Measurements from ENCODE around the gene LMOD1.
"Not testable (repeated sequence)": the region's sequence is repeated elsewhere in the genome, so short reads cannot be mapped to it uniquely, and the experiment has no call there.

LMOD1 gene

GRCh38 chr1:201946224-201946908 is at the start of gene LMOD1:
Gene LMOD1 (minus strand): TSS chr1:201946548. CDS start chr1:201946340, 208 bp downstream.
- DNase-seq (ENCODE audit: low read depth in 1 of 2, low spot score in 1 of 2): no peak

DNA sequence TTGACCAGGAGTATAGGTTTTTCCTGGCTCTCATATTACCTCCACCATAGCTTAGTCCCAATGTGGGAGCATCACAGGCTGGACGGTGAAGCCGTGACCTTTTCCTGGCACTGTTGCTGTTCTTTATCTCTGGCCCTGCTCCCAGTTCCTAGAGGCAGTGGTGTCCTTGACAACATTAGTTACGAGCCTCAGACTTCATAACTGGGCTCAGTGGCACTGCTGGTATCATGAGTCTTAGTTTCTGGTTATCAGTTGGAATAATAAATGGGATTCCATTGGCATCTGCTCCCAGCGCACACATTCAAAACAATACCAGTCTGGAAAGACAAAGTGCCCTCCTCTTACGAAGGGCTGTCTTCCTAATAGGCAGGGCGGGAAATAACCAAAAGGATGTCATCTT is 44.1 kb upstream of the LMOD1 start:
- DNase-seq (ENCODE audit: low read depth in 1 of 2, low spot score in 1 of 2): no peak

DNA sequence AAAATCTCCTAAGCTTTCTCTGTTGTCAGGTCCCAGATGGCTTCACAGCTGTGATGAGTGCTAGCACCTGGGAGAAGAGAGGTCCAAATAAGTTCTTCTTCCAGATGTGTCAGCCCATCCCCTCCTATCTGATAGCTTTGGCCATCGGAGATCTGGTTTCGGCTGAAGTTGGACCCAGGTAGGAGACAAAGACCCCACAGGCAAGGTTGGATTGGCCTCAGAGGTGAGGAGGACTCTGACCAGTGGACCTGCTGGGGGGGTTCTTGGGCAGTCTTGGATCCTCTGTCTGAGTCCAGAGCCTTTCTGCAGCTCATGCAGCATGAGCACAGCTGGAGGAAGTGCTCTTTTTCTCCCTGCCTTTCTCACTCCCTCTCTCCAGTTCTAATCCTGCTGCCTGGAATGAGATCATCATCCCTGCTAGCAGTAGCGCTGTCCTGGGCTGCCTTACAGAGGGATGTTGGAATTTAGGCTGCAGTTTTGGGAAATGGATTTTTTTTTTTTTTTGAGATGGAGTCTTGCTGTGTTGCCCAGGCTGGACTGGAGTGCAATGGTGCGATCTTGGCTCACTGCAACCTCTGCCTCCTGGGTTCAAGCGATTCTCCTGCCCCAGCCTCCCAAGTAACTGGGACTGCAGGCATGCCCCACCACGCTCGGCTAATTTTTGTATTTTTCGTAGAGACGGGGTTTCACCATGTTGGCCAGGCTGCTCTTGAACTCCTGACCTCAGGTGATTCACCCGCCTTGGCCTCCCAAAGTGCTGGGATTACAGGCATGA is 43.2 kb upstream of the LMOD1 start:
- DNase-seq (ENCODE audit: low read depth in 1 of 2, low spot score in 1 of 2): no peak

DNA sequence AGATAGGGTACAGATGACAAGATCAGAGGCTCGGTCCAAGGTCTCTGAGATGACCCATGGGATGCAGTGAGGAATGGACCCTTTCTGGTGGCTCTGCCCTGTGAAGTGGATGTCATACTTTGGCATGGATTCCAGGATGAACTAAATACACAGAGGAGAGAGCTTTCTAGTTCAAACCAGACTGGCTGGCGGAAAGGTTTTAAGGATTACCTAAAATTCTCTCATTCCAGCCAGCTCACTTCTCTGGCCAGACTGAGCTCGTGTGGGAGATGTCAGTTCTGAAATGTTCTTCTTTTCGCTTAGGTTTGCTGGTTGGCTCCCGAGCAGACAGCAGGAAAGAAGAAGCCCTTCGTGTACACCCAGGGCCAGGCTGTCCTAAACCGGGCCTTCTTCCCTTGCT is 42.3 kb upstream of the LMOD1 start:
- no peak for DNase-seq (ENCODE audit: low read depth in 1 of 2, low spot score in 1 of 2)

DNA sequence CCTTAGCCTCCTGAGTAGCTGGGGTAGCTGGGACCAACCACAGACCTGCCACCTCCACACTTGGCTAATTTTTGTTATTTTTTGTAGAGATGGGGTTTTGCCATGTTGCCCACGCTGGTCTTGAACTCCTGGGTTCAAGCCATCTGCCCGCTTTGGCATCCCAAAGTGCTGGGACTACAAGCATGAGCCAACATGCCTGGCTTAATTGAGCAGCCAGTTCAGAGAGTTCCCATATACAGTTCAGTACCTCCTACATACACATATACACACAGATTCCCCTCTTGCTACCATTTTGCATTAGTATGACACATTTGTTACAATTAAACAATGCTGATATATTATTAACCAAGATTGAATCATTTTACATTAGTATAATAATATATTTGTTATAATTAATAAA is 39.0 kb upstream of the LMOD1 start:
- DNase-seq (ENCODE audit: low read depth in 1 of 2, low spot score in 1 of 2): no peak

GRCh38 chr1:201984446-201984845 is 38.1 kb upstream of the LMOD1 start:
- DNase-seq (ENCODE audit: low read depth in 1 of 2, low spot score in 1 of 2): no peak

DNA sequence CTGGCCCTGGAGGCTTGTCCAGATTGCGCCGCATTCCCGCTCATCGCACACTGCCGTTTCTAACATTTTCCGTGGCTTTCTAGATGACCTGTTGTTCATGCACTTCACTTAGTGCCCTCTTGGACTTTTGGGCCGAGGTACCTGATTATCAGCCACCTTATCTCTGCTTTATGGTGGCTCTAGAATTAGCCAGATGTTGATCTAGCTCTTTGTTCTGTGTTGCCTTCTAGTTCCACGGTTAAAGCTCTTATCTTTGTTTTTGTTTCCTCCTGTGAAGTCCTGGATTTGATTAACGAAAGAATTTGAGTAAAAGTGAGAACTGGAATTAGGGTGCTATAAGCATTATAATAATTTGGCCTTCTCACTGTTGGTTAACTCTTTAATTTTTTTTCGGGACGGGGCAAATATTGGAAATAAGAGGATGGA is 37.0 kb upstream of the LMOD1 start:
- no peak for DNase-seq (ENCODE audit: low read depth in 1 of 2, low spot score in 1 of 2)

DNA sequence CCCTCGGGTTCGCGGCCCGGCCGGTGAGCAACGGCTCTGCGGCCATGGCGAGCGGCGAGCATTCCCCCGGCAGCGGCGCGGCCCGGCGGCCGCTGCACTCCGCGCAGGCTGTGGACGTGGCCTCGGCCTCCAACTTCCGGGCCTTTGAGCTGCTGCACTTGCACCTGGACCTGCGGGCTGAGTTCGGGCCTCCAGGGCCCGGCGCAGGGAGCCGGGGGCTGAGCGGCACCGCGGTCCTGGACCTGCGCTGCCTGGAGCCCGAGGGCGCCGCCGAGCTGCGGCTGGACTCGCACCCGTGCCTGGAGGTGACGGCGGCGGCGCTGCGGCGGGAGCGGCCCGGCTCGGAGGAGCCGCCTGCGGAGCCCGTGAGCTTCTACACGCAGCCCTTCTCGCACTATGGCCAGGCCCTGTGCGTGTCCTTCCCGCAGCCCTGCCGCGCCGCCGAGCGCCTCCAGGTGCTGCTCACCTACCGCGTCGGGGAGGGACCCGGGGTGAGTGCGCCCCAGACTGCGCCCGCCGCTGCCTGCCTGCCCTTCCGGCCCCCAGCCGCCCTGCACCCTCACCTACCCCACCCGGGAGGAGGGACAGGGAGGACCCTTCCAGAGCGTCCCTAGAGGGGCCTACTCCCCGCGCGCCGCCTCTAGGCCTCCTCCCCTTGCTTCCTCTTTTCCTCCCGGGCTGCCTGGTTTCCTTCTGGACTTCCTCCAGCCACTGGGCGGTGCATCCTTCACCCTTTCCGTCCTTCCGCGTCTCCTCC is 36.5 kb upstream of the LMOD1 start, which contains the start of gene RNPEP:
Gene RNPEP (plus strand): TSS at position 26 of the 757 bp plus-strand sequence. CDS start 19 bp downstream, at position 45.
- peak; percentile 32 to 45 for DNase-seq (ENCODE audit: low read depth in 1 of 2, low spot score in 1 of 2)

DNA sequence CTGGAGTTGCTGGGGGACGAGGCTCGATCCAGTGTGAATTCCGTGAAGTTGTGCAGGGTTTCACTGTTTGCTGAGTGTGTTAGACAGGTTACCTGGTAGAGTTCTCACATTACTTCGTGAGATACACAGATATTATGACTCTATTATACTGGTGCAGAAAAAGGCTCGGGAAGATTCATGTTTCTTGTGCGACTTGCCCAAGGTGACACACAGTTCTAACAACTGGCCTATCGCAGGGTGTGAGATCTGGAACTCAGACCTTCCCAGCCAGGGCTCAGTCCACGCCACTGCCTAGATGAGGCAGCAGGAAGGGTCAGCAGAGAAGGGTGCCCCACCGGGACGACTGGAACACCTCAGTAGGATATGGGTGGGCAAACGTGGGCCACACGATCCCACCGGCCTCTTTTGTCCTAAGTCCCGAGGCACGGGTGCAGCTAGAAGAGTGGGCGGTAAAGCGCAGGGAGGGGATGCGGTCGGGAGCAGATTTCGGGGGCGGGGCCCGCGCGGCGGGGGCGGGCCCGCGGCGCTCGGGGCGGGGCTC is 35.8 kb upstream of the LMOD1 start:
- DNase-seq (ENCODE audit: low read depth in 1 of 2, low spot score in 1 of 2): peak; percentile 37 to 50

DNA sequence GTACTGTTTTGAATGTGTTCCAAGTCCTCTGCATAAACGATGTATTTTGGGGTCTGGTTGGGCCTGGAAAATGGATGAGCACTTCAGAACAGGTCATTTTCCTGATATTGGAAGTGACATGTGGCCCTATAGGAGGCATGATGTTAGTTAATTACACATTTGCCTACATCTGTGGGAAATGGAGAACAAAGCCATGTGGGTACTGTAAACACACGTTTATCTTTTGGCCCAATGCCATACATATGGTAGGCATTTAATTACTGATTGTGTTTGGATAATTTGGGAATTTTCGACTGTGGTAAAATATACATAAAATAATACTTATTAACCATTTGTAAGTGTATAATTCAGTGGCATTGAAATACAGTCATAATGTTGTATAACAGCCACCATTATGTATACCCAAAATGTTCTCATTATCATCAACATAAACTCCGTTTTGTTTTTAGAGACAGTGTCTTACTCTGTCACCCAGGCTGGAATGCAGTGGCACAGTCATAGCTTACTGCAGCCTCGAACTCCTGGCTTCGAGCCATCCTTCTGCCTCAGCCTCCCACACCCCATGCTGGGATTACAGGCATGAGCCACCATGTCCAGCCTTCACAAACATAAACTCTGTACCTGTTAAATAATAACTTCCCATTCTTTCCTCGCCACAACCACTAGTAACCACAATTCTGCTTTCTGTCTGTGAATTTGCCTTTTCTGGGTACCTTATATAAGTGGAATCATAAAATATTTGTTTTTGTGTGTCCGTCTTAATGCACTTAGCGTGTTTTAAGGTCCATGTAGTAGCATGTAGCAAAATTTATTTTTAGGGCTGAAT is 24.2 kb upstream of the LMOD1 start:
- DNase-seq (ENCODE audit: low read depth in 1 of 2, low spot score in 1 of 2): no peak

- no peak for DNase-seq (ENCODE audit: low read depth in 1 of 2, low spot score in 1 of 2)
Observed at GRCh38 chr1:201968202-201968925, 22.0 kb upstream of the LMOD1 start.

- DNase-seq (ENCODE audit: low read depth in 1 of 2, low spot score in 1 of 2): no peak
Observed at GRCh38 chr1:201966171-201966570, 19.8 kb upstream of the LMOD1 start.

- no peak for DNase-seq (ENCODE audit: low read depth in 1 of 2, low spot score in 1 of 2)
Observed at GRCh38 chr1:201964261-201964660, 17.9 kb upstream of the LMOD1 start.

DNA sequence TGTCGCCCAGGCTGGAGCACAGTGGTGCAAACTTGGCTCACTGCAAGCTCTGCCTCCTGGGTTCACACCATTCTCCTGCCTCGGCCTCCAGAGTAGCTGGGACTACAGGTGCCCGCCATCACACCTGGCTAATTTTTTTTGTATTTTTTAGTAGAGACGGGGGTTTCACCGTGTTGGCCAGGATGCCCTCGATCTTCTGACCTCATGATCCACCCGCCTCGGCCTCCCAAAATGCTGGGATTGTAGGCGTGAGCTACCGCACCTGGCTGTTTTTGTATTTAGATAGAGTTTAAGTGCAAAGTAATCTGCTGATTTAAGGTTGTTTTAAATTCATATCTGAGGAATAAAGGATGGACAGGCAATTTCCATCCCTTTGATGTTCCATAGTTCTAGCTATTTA is 16.0 kb upstream of the LMOD1 start:
- DNase-seq (ENCODE audit: low read depth in 1 of 2, low spot score in 1 of 2): not testable (repeated sequence)

GRCh38 chr1:201958348-201958747 is 12.0 kb upstream of the LMOD1 start:
- no peak for DNase-seq (ENCODE audit: low read depth in 1 of 2, low spot score in 1 of 2)

DNA sequence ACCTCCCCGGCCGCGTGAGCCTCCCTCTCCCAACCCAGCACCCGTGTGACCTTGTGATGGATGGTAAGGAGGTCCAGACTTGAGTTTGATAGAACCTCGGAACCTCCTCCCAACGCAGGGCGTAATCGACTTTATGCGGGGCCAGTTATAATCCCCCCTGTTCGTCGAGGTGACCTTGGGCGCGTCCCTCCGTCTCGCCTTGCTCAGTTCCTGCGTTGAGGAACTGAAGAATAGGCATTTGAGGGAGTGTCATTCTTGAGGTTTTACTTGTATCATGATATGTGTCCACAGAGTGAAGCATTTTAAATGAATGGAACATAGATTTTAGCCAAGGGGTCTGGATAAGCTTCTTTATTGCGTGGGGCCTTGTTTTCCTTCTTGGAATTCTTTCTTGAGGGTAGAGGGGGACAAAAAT is 9.4 kb upstream of the LMOD1 start:
- no peak for DNase-seq (ENCODE audit: low read depth in 1 of 2, low spot score in 1 of 2)

DNA sequence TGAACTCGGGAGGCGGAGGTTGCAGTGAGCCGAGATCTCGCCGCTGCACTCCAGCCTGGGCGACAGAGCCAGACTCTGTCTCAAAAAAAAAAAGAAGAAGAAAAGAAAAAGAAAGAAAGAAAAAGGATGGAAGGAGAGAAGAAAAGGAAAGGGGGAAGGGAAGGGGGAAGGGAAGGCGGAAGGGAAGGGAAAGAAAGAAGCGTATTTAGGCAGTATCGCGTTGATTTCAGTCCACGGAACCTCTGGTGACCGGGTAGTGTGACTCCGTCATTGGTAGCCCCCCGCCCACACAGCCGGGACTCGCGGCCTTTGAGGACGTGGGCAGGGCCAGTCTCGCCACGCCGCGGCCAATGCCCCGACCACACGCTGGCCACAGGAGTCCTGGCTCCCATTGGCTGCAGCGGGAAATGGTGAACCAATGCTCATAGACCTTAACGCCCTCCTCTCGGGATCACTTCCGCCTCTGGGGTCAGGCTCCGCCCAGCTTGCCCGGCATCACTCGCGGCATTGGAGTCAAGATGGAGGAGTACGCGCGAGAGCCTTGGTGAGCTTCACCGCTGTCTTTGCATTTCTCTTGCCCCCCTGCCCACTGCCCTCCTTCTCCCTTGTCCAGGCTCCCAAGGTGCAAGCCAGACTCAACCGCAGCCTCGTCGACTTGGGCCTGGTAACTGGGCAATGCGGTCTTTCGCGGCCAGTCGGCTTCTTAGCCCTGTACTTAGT is 8.8 kb upstream of the LMOD1 start, which contains the start of gene TIMM17A:
Gene TIMM17A (plus strand): TSS at position 495 of the 720 bp plus-strand sequence. CDS start 24 bp downstream, at position 519.
- DNase-seq (ENCODE audit: low read depth in 1 of 2, low spot score in 1 of 2): peak; percentile 83 to 85

DNA sequence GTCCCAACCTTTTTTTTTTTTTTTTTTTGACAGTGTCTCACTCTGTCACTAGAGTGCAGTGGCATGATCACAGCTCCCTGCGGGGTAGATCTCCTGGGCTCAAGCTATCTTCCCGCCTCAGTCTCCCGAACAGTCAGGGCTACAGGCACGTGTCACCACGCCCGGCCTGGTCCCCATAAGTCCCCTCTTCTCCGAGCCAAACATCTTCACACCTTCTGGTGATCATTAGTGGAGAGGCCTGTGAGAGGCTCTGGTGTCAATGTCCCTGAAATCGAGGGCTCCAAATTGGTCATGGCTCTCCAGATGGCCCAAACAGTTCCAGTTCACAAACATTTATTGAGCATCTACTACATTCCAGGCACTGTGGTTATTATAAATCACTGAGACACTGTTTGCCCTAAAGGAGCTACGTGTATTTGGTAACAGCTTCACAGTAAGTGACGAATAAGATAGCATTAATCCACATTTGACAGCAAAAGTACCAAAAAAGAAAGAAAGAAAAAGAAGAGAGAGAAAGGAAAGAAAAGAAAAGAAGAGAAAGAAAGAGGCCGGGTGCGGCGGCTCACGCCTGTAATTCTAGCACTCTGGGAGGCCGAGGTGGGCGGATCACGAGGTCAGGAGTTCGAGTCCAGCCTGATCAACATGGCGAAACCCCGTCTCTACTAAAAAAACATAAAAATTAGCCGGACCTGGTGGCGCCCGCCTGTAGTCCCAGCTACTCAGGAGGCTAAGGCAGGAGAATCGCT is 8.1 kb upstream of the LMOD1 start:
- DNase-seq (ENCODE audit: low read depth in 1 of 2, low spot score in 1 of 2): no peak

Measured in activated T-helper 1 cell treated with anti-CD3 and anti-CD28 coated beads, Interleukin-2, amount 50 U/mL, for 16 hours (primary cell).